Measurements from ENCODE around the gene CSNK1A1.
"Not testable (repeated sequence)": the region's sequence is repeated elsewhere in the genome, so short reads cannot be mapped to it uniquely, and the experiment has no call there.

Gene CSNK1A1

GRCh38 chr5:149466457-149466972 lies 84.7 kb downstream of the CSNK1A1 start:
- DNase-seq (ENCODE audit: extremely low read depth, low read depth): peak; percentile 49
- TF ChIP-seq CTCF (IDR thresholded peaks at IDR 0.05; ENCODE audit: low read depth, low read length, missing control alignments): no peak
- H3K4me3 ChIP-seq (replicated peaks; ENCODE audit: low read depth, low read length): no peak overlapping the region

GRCh38 chr5:149464796-149465489 lies 86.3 kb downstream of the CSNK1A1 start:
- H3K4me3 ChIP-seq (replicated peaks; ENCODE audit: low read depth, low read length): no peak overlapping the region
- DNase-seq (ENCODE audit: extremely low read depth, low read depth): no peak
- TF ChIP-seq CTCF (IDR thresholded peaks at IDR 0.05; ENCODE audit: low read depth, low read length, missing control alignments): no peak

- not testable (repeated sequence) for H3K4me3 ChIP-seq (replicated peaks; ENCODE audit: low read depth, low read length); DNase-seq (ENCODE audit: extremely low read depth, low read depth)
Measured at GRCh38 chr5:149461907-149462306, 89.3 kb downstream of the CSNK1A1 start.

GRCh38 chr5:149459891-149460290 lies 91.3 kb downstream of the CSNK1A1 start:
- H3K4me3 ChIP-seq (replicated peaks; ENCODE audit: low read depth, low read length): no peak overlapping the region
- DNase-seq (ENCODE audit: extremely low read depth, low read depth): no peak
- TF ChIP-seq CTCF (IDR thresholded peaks at IDR 0.05; ENCODE audit: low read depth, low read length, missing control alignments): no peak

- no peak for TF ChIP-seq CTCF (IDR thresholded peaks at IDR 0.05; ENCODE audit: low read depth, low read length, missing control alignments)
- no peak for DNase-seq (ENCODE audit: extremely low read depth, low read depth)
- H3K4me3 ChIP-seq (replicated peaks; ENCODE audit: low read depth, low read length): no peak overlapping the region
Measured at GRCh38 chr5:149457393-149457763, 93.9 kb downstream of the CSNK1A1 start.

GRCh38 chr5:149456597-149457392 lies 94.4 kb downstream of the CSNK1A1 start:
- no peak overlapping the region for H3K4me3 ChIP-seq (replicated peaks; ENCODE audit: low read depth, low read length)
- DNase-seq (ENCODE audit: extremely low read depth, low read depth): no peak
- no peak for TF ChIP-seq CTCF (IDR thresholded peaks at IDR 0.05; ENCODE audit: low read depth, low read length, missing control alignments)

GRCh38 chr5:149455889-149456409 lies 95.3 kb downstream of the CSNK1A1 start:
- DNase-seq (ENCODE audit: extremely low read depth, low read depth): no peak
- no peak for TF ChIP-seq CTCF (IDR thresholded peaks at IDR 0.05; ENCODE audit: low read depth, low read length, missing control alignments)
- no peak overlapping the region for H3K4me3 ChIP-seq (replicated peaks; ENCODE audit: low read depth, low read length)
